GM12875 (cell line): ENCODE data around the gene MIER1.

Source experiments
- H3K4me3 ChIP-seq: one replicate; pipeline ENCODE4 v1.5.1; 2011; ENCODE audit warnings: low read depth, low read length, control low read depth
- CTCF ChIP-seq: IDR thresholded peaks from 2 replicates; pipeline ENCODE4 v1.5.1; 2011; ENCODE audit warnings: low read depth, mild to moderate bottlenecking, control low read depth, inconsistent platforms, low read length, moderate library complexity, borderline replicate concordance; ENCODE audit not compliant: insufficient read depth

The MIER1 gene

GRCh38 chr1:67029472-67029871, 104.7 kb downstream of the MIER1 start:
- TF ChIP-seq CTCF = no peak

GRCh38 chr1:67031121-67031858, 106.5 kb downstream of the MIER1 start:
- no peak overlapping the region for H3K4me3 ChIP-seq
- no peak for TF ChIP-seq CTCF

More at GRCh38 chr1:67029472-67029871, 104.7 kb downstream of the MIER1 start:
- H3K4me3 ChIP-seq = no peak overlapping the region

- no peak for TF ChIP-seq CTCF
- no peak overlapping the region for H3K4me3 ChIP-seq
Measured at GRCh38 chr1:67031859-67032247, 107.1 kb downstream of the MIER1 start.
